CD4-positive, alpha-beta T cell treated with Interleukin-2 at 100 ng/mL for 4 hours (primary cell): Measurements from ENCODE around the gene SEMA4C.
A peak's percentile ranks its signal among the peaks of the same experiment; 100 is the strongest.

Experiments used
- DNase-seq: peaks from one replicate; pipeline ENCODE4 v3.0.0-alpha.2; 2020; ENCODE audit warnings: low spot score

Gene SEMA4C

DNA sequence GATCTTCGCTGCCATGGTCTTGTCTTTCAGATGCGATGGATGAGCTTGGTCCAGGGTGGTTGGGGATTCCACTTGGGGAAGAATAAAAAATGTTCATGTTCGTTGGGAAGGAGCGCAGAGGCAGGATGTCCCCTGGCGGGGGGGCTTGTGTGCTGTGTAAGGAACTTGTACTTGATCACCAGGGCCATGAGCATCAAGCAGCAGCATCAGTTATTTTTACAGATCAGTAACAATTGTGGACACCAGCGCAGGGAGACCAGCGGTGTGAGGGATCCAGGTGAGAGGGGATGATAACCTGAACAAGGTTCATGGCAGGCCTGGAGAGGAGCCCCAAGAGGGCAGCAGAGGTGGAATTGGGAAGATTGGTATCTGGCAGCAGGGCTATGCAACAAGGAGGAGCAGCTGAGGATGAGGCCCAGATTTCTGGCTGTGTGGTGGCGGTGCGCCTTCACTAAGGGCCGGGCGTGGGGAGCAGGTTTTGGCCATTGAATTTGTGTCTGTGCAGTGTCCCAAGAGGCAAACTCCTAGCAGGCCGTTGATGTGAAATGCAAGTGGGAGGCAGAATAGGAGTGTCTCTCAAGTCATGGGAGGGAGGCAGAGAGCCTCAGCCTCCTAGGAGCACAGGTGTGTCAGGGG is 49.9 kb downstream of the SEMA4C start:
- DNase-seq, result no peak

- no peak for DNase-seq
Measured at GRCh38 chr2:96819128-96819875, 50.6 kb downstream of the SEMA4C start.

- DNase-seq, result no peak
Measured at GRCh38 chr2:96817882-96818281, 52.0 kb downstream of the SEMA4C start.

- DNase-seq, result no peak
Measured at GRCh38 chr2:96816836-96817702, 52.8 kb downstream of the SEMA4C start.

GRCh38 chr2:96816127-96816835 is 53.6 kb downstream of the SEMA4C start, which contains the start of gene CNNM3:
Gene CNNM3, plus strand, starts transcription at chr2:96816268. Its CDS starts 10 bp downstream, at chr2:96816278.
- DNase-seq, result peak; percentile 96

- peak; percentile 35 for DNase-seq
Measured at GRCh38 chr2:96815326-96816126, 54.4 kb downstream of the SEMA4C start.

GRCh38 chr2:96813656-96814055 is 56.2 kb downstream of the SEMA4C start:
- no peak for DNase-seq

- no peak for DNase-seq
Measured at GRCh38 chr2:96811917-96812316, 58.0 kb downstream of the SEMA4C start.

DNA sequence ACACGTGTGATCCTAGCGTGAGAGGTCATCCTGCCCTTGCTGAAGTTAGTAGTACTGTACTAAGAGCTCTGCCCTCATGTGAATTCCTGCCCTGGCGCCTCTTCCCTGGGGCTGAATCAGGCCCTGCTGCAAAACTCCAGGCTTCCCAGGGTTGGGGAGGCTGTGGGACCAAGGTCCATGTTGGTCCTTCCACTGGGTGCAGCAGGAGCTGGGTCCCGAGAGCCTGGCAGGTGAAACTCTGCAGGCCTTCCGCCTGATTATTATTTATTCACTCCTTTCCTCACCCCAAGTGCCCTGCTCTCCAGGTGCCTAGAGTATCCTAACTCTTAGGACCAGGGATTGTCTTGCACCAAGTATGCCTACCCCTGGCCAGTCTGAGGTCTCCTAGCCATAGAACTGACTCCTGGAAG is 59.1 kb downstream of the SEMA4C start:
- no peak for DNase-seq

GRCh38 chr2:96809951-96810782 is 59.7 kb downstream of the SEMA4C start:
- DNase-seq, result no peak
